Measurements from ENCODE around the gene CCDC92. TPM values are rescaled to one million over a fixed set of nuclear protein-coding genes. Genes with fewer than 3 reads are reported as not detected.

CCDC92 gene
- total and polyA plus RNA-seq, 7 experiments from 2014 or later = 17.3 to 34.4 (median 23.0) TPM

DNA sequence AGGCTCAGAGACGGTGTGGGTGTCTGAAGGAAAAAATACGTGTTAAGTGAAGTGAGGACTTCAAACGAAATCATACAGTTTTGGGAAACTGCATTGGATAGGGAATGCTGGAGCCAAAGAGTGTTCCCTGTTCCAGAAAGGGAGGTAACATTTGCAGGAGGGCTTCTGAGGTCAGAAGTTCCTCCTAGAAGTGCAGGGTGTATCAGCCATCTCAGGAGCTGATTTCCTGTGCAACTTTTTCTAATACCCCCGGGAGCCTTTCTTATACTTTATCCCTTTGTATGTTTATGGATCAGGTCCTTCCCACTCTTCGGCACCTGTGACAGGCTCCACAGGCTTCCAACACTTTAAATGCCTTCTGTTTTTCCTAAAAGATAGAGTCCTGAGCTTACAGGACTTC is 25.3 kb upstream of the CCDC92 start:
- no peak overlapping the region for H3K27ac Mint-ChIP-seq
- no peaks in the 10 kb centered on the region for H3K9me3 Mint-ChIP-seq
- peaks cover 0 to 22% (median 8%) of the 10 kb centered on the region in 5 donors for H3K36me3 Mint-ChIP-seq
- no peak overlapping the region for H3K27ac ChIP-seq (ENCODE audit: low read depth, low read length)
- peaks cover 0 to 9% (median 3%) of the 10 kb centered on the region in 3 experiments for H3K36me3 ChIP-seq (ENCODE audit: control insufficient read depth in 2 of 3, insufficient read depth in 3 of 3, low read length in 3 of 3)
- H3K4me3 Mint-ChIP-seq = no peak overlapping the region
- no peaks in the 10 kb centered on the region for H3K4me1 ChIP-seq (ENCODE audit: control insufficient read depth in 2 of 2, insufficient read depth in 2 of 2, low read length in 2 of 2)
- intact Hi-C loops (cut with micrococcal nuclease) = no loop called here
- H3K9me3 ChIP-seq (ENCODE audit: control insufficient read depth in 2 of 3, low read length in 3 of 3) = no peaks in the 10 kb centered on the region
- peaks cover 22 to 55% (median 36%) of the 10 kb centered on the region in 7 donors for H3K4me1 Mint-ChIP-seq
- no peak for DNase-seq
- ChIA-PET CTCF (interaction anchor here (1.6 kb wide), 1 partner anchor 13 kb away, joined by 5 read pairs; no protein-coding TSS in a partner anchor), POLR2A (no interaction called here)
- H3K27me3 ChIP-seq (ENCODE audit: control insufficient read depth in 2 of 2, insufficient read depth in 2 of 2, low read length in 2 of 2) = no peaks in the 10 kb centered on the region
- no peak for ATAC-seq
- no peaks in the 10 kb centered on the region for H3K27me3 Mint-ChIP-seq
- H3K4me3 ChIP-seq (ENCODE audit: low read length) = no peak overlapping the region

DNA sequence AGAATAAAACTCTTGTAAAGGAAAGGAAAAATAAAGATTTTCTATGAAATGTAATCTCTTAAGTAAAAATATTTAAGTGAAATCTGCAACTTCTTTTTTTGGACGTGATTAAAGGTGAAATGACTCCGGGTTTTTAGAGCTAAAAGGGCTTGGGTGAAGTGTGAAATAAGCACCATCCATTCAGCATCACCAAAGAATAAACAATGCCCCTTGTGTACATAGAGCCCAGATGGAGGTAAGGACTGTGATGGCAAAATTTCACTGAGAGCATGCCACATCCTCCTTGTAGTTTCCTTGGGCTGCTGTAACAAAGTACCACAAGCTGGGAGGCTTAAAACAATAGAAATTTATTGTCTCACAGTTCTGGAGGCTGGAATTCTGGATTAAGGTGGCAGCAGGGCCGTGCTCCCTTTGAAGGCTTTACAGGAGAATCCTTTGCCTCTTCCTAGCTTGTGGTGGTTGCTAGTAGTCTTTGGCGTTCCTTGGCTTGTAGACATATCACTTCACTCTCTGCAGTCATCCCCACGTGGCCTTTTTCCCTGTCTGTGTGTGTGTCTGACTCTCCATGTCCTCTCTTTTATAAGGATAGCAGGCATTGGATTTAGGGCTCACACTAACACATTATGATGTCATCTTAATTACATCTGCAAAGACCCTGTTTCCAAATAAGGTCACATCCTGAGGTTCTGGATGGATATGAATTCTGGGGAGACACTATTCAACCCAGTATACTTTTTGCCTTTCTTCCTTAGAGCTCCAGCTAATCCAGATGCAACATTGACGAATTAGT is 24.6 kb upstream of the CCDC92 start:
- peaks cover 22 to 58% (median 36%) of the 10 kb centered on the region in 7 donors for H3K4me1 Mint-ChIP-seq
- POLR2A ChIA-PET = no interaction called here
- no peak for ATAC-seq
- no peak overlapping the region for H3K4me3 ChIP-seq (ENCODE audit: low read length)
- no peaks in the 10 kb centered on the region for H3K27me3 ChIP-seq (ENCODE audit: control insufficient read depth in 2 of 2, insufficient read depth in 2 of 2, low read length in 2 of 2)
- DNase-seq = no peak
- intact Hi-C loops (cut with micrococcal nuclease) = no loop called here
- peaks cover 0 to 16% (median 5%) of the 10 kb centered on the region in 3 experiments for H3K36me3 ChIP-seq (ENCODE audit: control insufficient read depth in 2 of 3, insufficient read depth in 3 of 3, low read length in 3 of 3)
- H3K27ac ChIP-seq (ENCODE audit: low read depth, low read length) = no peak overlapping the region
- no peak overlapping the region for H3K4me3 Mint-ChIP-seq
- H3K9me3 ChIP-seq (ENCODE audit: control insufficient read depth in 2 of 3, low read length in 3 of 3) = no peaks in the 10 kb centered on the region
- CTCF ChIA-PET = interaction anchor here (0.6 to 2.9 kb wide), 3 partner anchors 10 to 968 kb away, joined by 3 to 9 read pairs (median 7); no protein-coding TSS in a partner anchor
- no peaks in the 10 kb centered on the region for H3K4me1 ChIP-seq (ENCODE audit: control insufficient read depth in 2 of 2, insufficient read depth in 2 of 2, low read length in 2 of 2)
- peaks cover 0 to 26% (median 8%) of the 10 kb centered on the region in 5 donors for H3K36me3 Mint-ChIP-seq
- no peaks in the 10 kb centered on the region for H3K27me3 Mint-ChIP-seq
- H3K9me3 Mint-ChIP-seq = no peaks in the 10 kb centered on the region
- peak overlapping the region in 2 of 9 donors; percentile 34 to 46 for H3K27ac Mint-ChIP-seq

DNA sequence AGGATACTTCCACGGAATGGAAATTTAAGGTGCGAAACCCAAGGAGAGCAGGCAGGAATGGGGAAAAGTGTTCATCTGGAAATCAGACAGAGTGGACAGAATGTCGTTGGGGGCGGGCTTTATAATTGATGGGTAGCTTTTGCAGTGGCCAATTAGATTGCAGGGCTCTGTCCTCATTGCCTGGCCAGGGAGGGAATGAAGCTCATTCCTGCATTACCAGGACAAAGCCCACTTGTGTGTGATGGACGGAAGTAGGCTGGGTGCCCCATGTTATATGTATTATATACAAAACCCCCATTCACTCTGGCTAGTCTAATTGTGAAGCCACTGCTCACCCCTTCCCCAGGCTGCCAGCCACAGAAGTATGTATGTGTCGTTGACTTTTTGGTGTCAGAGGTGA is 23.9 kb upstream of the CCDC92 start:
- DNase-seq (no peak), ATAC-seq (no peak)
- H3K4me1 Mint-ChIP-seq = peaks cover 22 to 62% (median 36%) of the 10 kb centered on the region in 7 donors
- H3K27me3 Mint-ChIP-seq = no peaks in the 10 kb centered on the region
- no peaks in the 10 kb centered on the region for H3K27me3 ChIP-seq (ENCODE audit: control insufficient read depth in 2 of 2, insufficient read depth in 2 of 2, low read length in 2 of 2)
- no peak overlapping the region for H3K4me3 ChIP-seq (ENCODE audit: low read length)
- no peaks in the 10 kb centered on the region for H3K9me3 ChIP-seq (ENCODE audit: control insufficient read depth in 2 of 3, low read length in 3 of 3)
- ChIA-PET CTCF (interaction anchor here (0.6 to 2.9 kb wide), 5 partner anchors 10 to 967 kb away, joined by 3 to 9 read pairs (median 6); no protein-coding TSS in a partner anchor), POLR2A (no interaction called here)
- peaks cover 0 to 22% (median 5%) of the 10 kb centered on the region in 3 experiments for H3K36me3 ChIP-seq (ENCODE audit: control insufficient read depth in 2 of 3, insufficient read depth in 3 of 3, low read length in 3 of 3)
- intact Hi-C loops (cut with micrococcal nuclease) = no loop called here
- no peak overlapping the region for H3K4me3 Mint-ChIP-seq
- no peaks in the 10 kb centered on the region for H3K4me1 ChIP-seq (ENCODE audit: control insufficient read depth in 2 of 2, insufficient read depth in 2 of 2, low read length in 2 of 2)
- no peaks in the 10 kb centered on the region for H3K9me3 Mint-ChIP-seq
- H3K27ac ChIP-seq (ENCODE audit: low read depth, low read length) = no peak overlapping the region
- H3K27ac Mint-ChIP-seq = peak overlapping the region in 1 of 9 donors; percentile 8
- H3K36me3 Mint-ChIP-seq = peaks cover 0 to 31% (median 10%) of the 10 kb centered on the region in 5 donors

DNA sequence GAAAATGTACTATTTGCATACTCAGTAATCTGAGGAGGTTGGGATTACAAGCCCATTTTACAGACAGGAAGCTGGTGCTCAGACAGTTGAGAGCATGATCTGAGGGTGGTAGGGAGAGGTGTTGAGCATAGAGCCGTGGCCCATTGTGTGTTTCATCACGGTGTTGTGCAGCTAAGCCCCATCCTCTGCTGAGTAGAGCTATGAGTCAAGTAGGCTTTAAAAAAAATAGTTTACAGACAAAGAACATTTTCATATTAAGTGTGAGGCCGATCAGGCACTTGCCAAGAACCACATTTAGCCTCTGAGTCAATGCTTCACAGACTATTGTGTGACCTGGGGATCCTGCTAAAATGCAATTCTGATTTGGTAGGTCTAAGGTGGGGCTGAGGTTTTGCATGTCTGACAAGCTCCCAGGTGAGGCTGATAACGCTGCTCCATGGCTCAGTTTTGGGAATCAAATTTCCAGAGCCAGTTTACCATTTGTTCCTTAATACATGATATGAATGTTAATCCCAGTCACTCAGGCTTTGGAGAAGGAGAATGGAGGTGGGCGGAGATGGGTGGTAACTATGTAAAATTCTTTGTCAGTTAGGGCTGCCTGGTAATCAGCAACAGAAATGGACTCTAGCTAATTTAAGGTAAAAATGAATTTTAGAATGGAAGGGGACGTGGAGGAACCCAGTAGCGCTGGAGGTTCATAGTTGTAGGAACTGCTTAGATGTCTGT is 22.6 kb upstream of the CCDC92 start:
- no peaks in the 10 kb centered on the region for H3K9me3 Mint-ChIP-seq
- Histone ChIP-seq H3K4me3 (ENCODE audit: low read length) (no peak overlapping the region), H3K36me3 (ENCODE audit: control insufficient read depth in 2 of 3, insufficient read depth in 3 of 3, low read length in 3 of 3) (peaks cover 4 to 32% (median 5%) of the 10 kb centered on the region in 3 experiments), H3K9me3 (ENCODE audit: control insufficient read depth in 2 of 3, low read length in 3 of 3) (no peaks in the 10 kb centered on the region), H3K27me3 (ENCODE audit: control insufficient read depth in 2 of 2, insufficient read depth in 2 of 2, low read length in 2 of 2) (no peaks in the 10 kb centered on the region), H3K27ac (ENCODE audit: low read depth, low read length) (no peak overlapping the region), H3K4me1 (ENCODE audit: control insufficient read depth in 2 of 2, insufficient read depth in 2 of 2, low read length in 2 of 2) (no peaks in the 10 kb centered on the region)
- ATAC-seq (peak; percentile 36), DNase-seq (no peak)
- H3K27ac Mint-ChIP-seq = peak overlapping the region in 2 of 9 donors; percentile 18 to 71
- CTCF ChIA-PET = interaction anchor here (0.6 to 2.9 kb wide), 5 partner anchors 8 to 832 kb away, joined by 3 to 9 read pairs (median 6); no protein-coding TSS in a partner anchor
- H3K36me3 Mint-ChIP-seq = peaks cover 5 to 41% (median 10%) of the 10 kb centered on the region in 5 donors
- H3K4me3 Mint-ChIP-seq = no peak overlapping the region
- H3K4me1 Mint-ChIP-seq = peaks cover 29 to 69% (median 40%) of the 10 kb centered on the region in 7 donors
- no peaks in the 10 kb centered on the region for H3K27me3 Mint-ChIP-seq
- POLR2A ChIA-PET = no interaction called here
- intact Hi-C loops (cut with micrococcal nuclease) = no loop called here

DNA sequence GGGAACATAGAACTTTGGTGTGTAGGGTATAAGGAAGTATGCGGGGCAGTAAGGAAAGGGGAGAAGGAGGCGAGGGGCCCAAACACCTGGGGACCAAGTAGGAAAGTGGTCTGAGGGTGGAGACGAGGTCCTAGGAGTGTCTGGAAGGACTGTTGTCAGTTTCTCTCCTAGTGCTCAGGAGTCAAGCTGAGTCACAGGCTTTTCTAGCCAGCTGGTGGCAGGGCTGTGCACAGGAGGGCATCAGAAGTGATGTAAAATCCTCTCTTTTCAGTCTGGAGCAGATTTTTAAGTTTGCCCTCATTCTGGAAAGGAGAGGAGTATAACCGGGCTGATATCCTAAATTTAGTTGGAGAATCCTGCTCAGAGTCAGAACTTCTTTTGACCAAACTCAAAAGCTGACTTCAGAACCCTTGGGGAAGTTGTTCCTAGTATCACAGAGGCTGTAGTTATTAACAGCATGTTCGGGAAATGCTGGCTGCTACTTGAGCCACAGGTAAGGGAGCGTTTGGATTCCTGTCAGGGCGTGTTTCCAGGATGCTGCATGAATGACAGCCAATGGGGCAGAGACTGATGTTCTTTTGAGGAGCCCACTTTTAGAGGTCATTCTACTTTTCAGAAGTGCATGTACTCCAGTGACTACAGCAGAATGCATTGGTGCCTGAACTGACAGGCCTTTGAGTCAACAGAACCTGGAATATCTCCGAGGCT is 19.6 kb upstream of the CCDC92 start:
- H3K4me1 Mint-ChIP-seq = peaks cover 32 to 63% (median 38%) of the 10 kb centered on the region in 7 donors
- POLR2A ChIA-PET = no interaction called here

DNA sequence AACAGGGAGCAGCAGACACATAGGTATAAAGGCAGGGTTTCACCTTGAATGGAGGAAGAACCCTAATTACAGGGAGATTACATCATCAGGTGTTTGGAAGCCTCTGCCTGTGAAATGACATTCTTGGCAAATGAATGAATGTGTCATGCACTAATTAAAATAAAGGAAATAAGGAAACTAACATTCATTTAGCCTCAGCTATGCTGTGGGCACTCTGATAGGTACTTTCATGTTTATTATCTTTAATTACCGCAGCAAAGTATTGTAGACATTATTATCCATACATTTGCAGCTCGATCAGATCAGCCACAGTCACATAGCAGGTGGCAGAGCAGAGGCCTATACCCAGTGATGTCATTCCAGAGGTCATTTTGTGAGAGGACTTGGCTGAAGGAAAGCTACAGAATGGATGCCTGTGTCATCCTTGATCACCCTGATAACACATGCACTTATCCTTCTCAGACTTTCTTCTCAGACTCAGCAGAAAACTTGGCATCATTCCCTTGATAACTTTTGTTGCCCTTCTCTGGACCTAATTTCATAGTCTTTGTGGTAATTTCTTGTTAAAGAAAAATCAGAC is 18.8 kb upstream of the CCDC92 start:
- Mint-ChIP-seq H3K4me1 (peaks cover 29 to 55% (median 36%) of the 10 kb centered on the region in 7 donors), H3K27me3 (no peaks in the 10 kb centered on the region), H3K9me3 (no peaks in the 10 kb centered on the region), H3K27ac (peak overlapping the region in 2 of 9 donors; percentile 16 to 36), H3K4me3 (no peak overlapping the region), H3K36me3 (peaks cover 16 to 53% (median 24%) of the 10 kb centered on the region in 5 donors)
- POLR2A ChIA-PET = no interaction called here
- ATAC-seq (no peak), DNase-seq (no peak)
- Histone ChIP-seq H3K27ac (ENCODE audit: low read depth, low read length) (no peak overlapping the region), H3K4me1 (ENCODE audit: control insufficient read depth in 2 of 2, insufficient read depth in 2 of 2, low read length in 2 of 2) (no peaks in the 10 kb centered on the region), H3K9me3 (ENCODE audit: control insufficient read depth in 2 of 3, low read length in 3 of 3) (no peaks in the 10 kb centered on the region), H3K27me3 (ENCODE audit: control insufficient read depth in 2 of 2, insufficient read depth in 2 of 2, low read length in 2 of 2) (no peaks in the 10 kb centered on the region), H3K4me3 (ENCODE audit: low read length) (no peak overlapping the region), H3K36me3 (ENCODE audit: control insufficient read depth in 2 of 3, insufficient read depth in 3 of 3, low read length in 3 of 3) (peaks cover 4 to 40% (median 10%) of the 10 kb centered on the region in 3 experiments)
- CTCF ChIA-PET = interaction anchor here (0.6 to 1.3 kb wide), 2 partner anchors 86 to 147 kb away, joined by 3 to 8 read pairs; no protein-coding TSS in a partner anchor
- intact Hi-C loops (cut with micrococcal nuclease) = no loop called here

More for the DNA sequence above, 19.6 kb upstream of the CCDC92 start:
- DNase-seq (no peak), ATAC-seq (no peak)
- Mint-ChIP-seq H3K36me3 (peaks cover 16 to 52% (median 24%) of the 10 kb centered on the region in 5 donors), H3K27me3 (no peaks in the 10 kb centered on the region), H3K4me3 (no peak overlapping the region), H3K27ac (no peak overlapping the region), H3K9me3 (no peaks in the 10 kb centered on the region)
- no peaks in the 10 kb centered on the region for H3K9me3 ChIP-seq (ENCODE audit: control insufficient read depth in 2 of 3, low read length in 3 of 3)
- H3K36me3 ChIP-seq (ENCODE audit: control insufficient read depth in 2 of 3, insufficient read depth in 3 of 3, low read length in 3 of 3) = peaks cover 4 to 40% (median 10%) of the 10 kb centered on the region in 3 experiments
- CTCF ChIA-PET = interaction anchor here (0.6 to 1.3 kb wide), 2 partner anchors 87 to 148 kb away, joined by 3 to 8 read pairs; no protein-coding TSS in a partner anchor
- H3K4me1 ChIP-seq (ENCODE audit: control insufficient read depth in 2 of 2, insufficient read depth in 2 of 2, low read length in 2 of 2) = no peaks in the 10 kb centered on the region
- no peak overlapping the region for H3K4me3 ChIP-seq (ENCODE audit: low read length)
- H3K27me3 ChIP-seq (ENCODE audit: control insufficient read depth in 2 of 2, insufficient read depth in 2 of 2, low read length in 2 of 2) = no peaks in the 10 kb centered on the region
- H3K27ac ChIP-seq (ENCODE audit: low read depth, low read length) = no peak overlapping the region
- intact Hi-C loops (cut with micrococcal nuclease) = no loop called here

All from naive thymus-derived CD4-positive, alpha-beta T cell (primary cell).